GM12878 (cell line): Measurements from ENCODE around the gene ATL2. TPM values are rescaled to one million over a fixed set of nuclear protein-coding genes. Genes with fewer than 3 reads are reported as not detected.

Experiments used
- ATAC-seq: fragments of 200-7000 bp; cut with Tn5 transposase; 3 replicates; pipeline ENCODE4 v1.9.1; 2020; ENCODE audit warnings: mild to moderate bottlenecking, moderate library complexity
- BruUV-seq: library from RNA; stranded (reverse); fragments of 400-500 nt; replicated peaks from 2 replicates; lab custom pipeline; 2021; lab: Mats Ljungman, UMichigan
- CTCF ChIA-PET: fragments of 300-600 bp; sonication (Branson Sonifier 250); formaldehyde crosslinking; extraction: SDS; loops from one replicate; lab custom pipeline; 2021; ENCODE audit warnings: inconsistent platforms; lab: Yijun Ruan, JAX
- POLR2A ChIA-PET: fragments of 350-600 bp; formaldehyde crosslinking; extraction: SDS; loops from one replicate; lab custom pipeline; 2021; ENCODE audit warnings: inconsistent platforms; lab: Charles Lee
- RAD21 ChIA-PET: fragments of 300-600 bp; sonication (Branson Sonifier 250); formaldehyde crosslinking; loops from one replicate; lab custom pipeline; 2023; ENCODE audit warnings: antibody characterized with exemption; ENCODE audit not compliant: unreplicated experiment; lab: Charles Lee
- SMC1A ChIA-PET: fragments of 300-600 bp; sonication (Branson Sonifier 250); formaldehyde crosslinking; loops from one replicate; lab custom pipeline; 2023; ENCODE audit not compliant: unreplicated experiment, uncharacterized antibody; lab: Charles Lee
- DNase-seq: peaks from one replicate; pipeline ENCODE4 v3.0.0-alpha.2; 2011; ENCODE audit warnings: low read depth, low spot score
- FAIRE-seq: peaks from 3 replicates; lab custom pipeline; 2011; peaks lifted over from hg19 to GRCh38; lab: Jason Lieb, UNC
- H2AFZ ChIP-seq: 2 replicates; pipeline ENCODE4 v1.6.0; 2011; ENCODE audit warnings: low read depth, low read length, control low read depth; ENCODE audit not compliant: control insufficient read depth
- H3K27ac ChIP-seq: 2 replicates; pipeline ENCODE4 v1.5.1; 2011; ENCODE audit warnings: control low read depth; ENCODE audit not compliant: control insufficient read depth, insufficient read depth
- H3K27me3 ChIP-seq, 2 experiments: replicated peaks in 1 of 2; 2 replicates each; pipeline versions ENCODE4 v1.6.0 to v1.6.1; 2011; ENCODE audit warnings: low read length in 1 of 2; ENCODE audit not compliant: control insufficient read depth in 2 of 2, insufficient read depth in 2 of 2
- H3K36me3 ChIP-seq, 2 experiments: 2 replicates each; pipeline ENCODE4 v1.5.1; 2011; ENCODE audit warnings: low read length in 1 of 2; ENCODE audit not compliant: control insufficient read depth in 2 of 2, insufficient read depth in 2 of 2
- H3K4me1 ChIP-seq: 2 replicates; pipeline ENCODE4 v1.6.1; 2011; ENCODE audit warnings: mild to moderate bottlenecking, low read length, moderate library complexity, mixed read lengths; ENCODE audit not compliant: control insufficient read depth, insufficient read depth
- H3K4me2 ChIP-seq: 2 replicates; pipeline ENCODE4 v1.6.0; 2011; ENCODE audit warnings: control low read depth; ENCODE audit not compliant: control insufficient read depth, insufficient read depth
- H3K4me3 ChIP-seq: fragments of 200-600 bp; sonication (generic); 2 replicates; pipeline ENCODE4 v1.5.1; 2016
- H3K79me2 ChIP-seq: 2 replicates; pipeline ENCODE4 v1.6.0; 2011; ENCODE audit warnings: low read length; ENCODE audit not compliant: control insufficient read depth, insufficient read depth
- H3K9ac ChIP-seq: 2 replicates; pipeline ENCODE4 v1.8.0; 2011; ENCODE audit warnings: low read length, control low read depth, mixed read lengths; ENCODE audit not compliant: control insufficient read depth, insufficient read depth
- H3K9me3 ChIP-seq: replicated peaks from 3 replicates; pipeline ENCODE4 v1.5.1; 2011; ENCODE audit warnings: mild to moderate bottlenecking, low read length; ENCODE audit not compliant: control insufficient read depth, insufficient read depth
- H4K20me1 ChIP-seq: 2 replicates; pipeline ENCODE4 v1.6.0; 2011; ENCODE audit not compliant: control insufficient read depth, insufficient read depth
- ATF7 ChIP-seq: fragments of 450-650 bp; IDR thresholded peaks from 2 replicates; pipeline ENCODE4 v1.6.1; 2016; ENCODE audit warnings: low read depth, mild to moderate bottlenecking
- BRCA1 ChIP-seq: IDR thresholded peaks from 2 replicates; pipeline ENCODE4 v1.6.1; 2011; ENCODE audit warnings: low read depth, low read length, improper control_type of control experiment
- ESRRA ChIP-seq: IDR thresholded peaks from 2 replicates; pipeline ENCODE4 v1.6.1; 2012; ENCODE audit warnings: mild to moderate bottlenecking, low read length, improper control_type of control experiment
- FOXK2 ChIP-seq: fragments of 450-650 bp; IDR thresholded peaks from 2 replicates; pipeline ENCODE4 v1.6.1; 2017; ENCODE audit warnings: mild to moderate bottlenecking, moderate library complexity
- IRF4 ChIP-seq: IDR thresholded peaks from 2 replicates; pipeline ENCODE4 v1.6.1; 2011; ENCODE audit warnings: low read depth, low read length
- JUND ChIP-seq: IDR thresholded peaks from 2 replicates; pipeline ENCODE4 v1.6.1; 2012; ENCODE audit warnings: low read depth, mild to moderate bottlenecking, low read length, improper control_type of control experiment, moderate library complexity
- NFIC ChIP-seq: IDR thresholded peaks from 2 replicates; pipeline ENCODE4 v1.6.1; 2012; ENCODE audit warnings: low read depth, mild to moderate bottlenecking, inconsistent platforms, low read length, moderate library complexity
- NKRF ChIP-seq: fragments of 450-650 bp; conservative IDR thresholded peaks from 2 replicates; pipeline ENCODE4 v1.6.1; 2017; ENCODE audit warnings: mild to moderate bottlenecking, moderate library complexity
- POLR2AphosphoS5 ChIP-seq: IDR thresholded peaks from 2 replicates; pipeline ENCODE4 v1.6.1; 2011; ENCODE audit warnings: mild to moderate bottlenecking, low read length, inconsistent platforms
- RB1 ChIP-seq: fragments of 450-650 bp; formaldehyde crosslinking; IDR thresholded peaks from 2 replicates; pipeline ENCODE4 v1.6.1; 2017; ENCODE audit warnings: mild to moderate bottlenecking, borderline replicate concordance
- SIN3A ChIP-seq: IDR thresholded peaks from 2 replicates; pipeline ENCODE4 v1.6.1; 2012; ENCODE audit warnings: low read depth, low read length, improper control_type of control experiment
- SIX5 ChIP-seq: IDR thresholded peaks from 2 replicates; pipeline ENCODE4 v1.6.1; 2011; ENCODE audit warnings: mild to moderate bottlenecking, low read depth, low read length, moderate library complexity; ENCODE audit not compliant: severe bottlenecking
- YBX1 ChIP-seq: fragments of 450-650 bp; IDR thresholded peaks from 2 replicates; pipeline ENCODE4 v1.6.1; 2016; ENCODE audit warnings: antibody characterized with exemption
- ZNF207 ChIP-seq: fragments of 450-650 bp; IDR thresholded peaks from 2 replicates; pipeline ENCODE4 v1.6.1; 2014; ENCODE audit warnings: antibody characterized with exemption, mild to moderate bottlenecking, borderline replicate concordance
- ZNF384 ChIP-seq: IDR thresholded peaks from 2 replicates; pipeline ENCODE4 v1.6.1; 2012; ENCODE audit warnings: low read depth, mild to moderate bottlenecking, low read length, improper control_type of control experiment, borderline replicate concordance
- WGBS: methylation state at CpG from one replicate; pipeline ENCODE4 v1.1.6; 2016; ENCODE audit warnings: low lambda C conversion rate; ENCODE audit not compliant: insufficient replicate concordance, insufficient coverage; ENCODE audit errors: missing lambda C conversion rate; 5-methylcytosine and 5-hydroxymethylcytosine counted together
- in situ Hi-C: fragments of 300-500 bp; cut with MboI; formaldehyde crosslinking; loops from 9 replicates; pipeline ENCODE4 v1.14.3; 2018; ENCODE audit warnings: mixed read lengths
- intact Hi-C: fragments of 100-400 bp; cut with micrococcal nuclease; formaldehyde crosslinking; loops from one replicate; pipeline ENCODE4 v1.14.2; 2022; ENCODE audit not compliant: unreplicated experiment
- polyA plus RNA-seq, 11 experiments: library from polyadenylated mRNA; depleted of rRNA in 4 of 11; unstranded in 6 of 11; stranded (reverse) in 5 of 11; fragments of >200 nt; fragmentation: Nextera tagmentation in 4 of 11; fragmentation: Illumina TruSeq in 1 of 11; extraction: Ambion mirVana in 4 of 11; extraction: Trizol in 1 of 11; gene quantifications; 1 replicate in 1 of 11; 2 replicates in 10 of 11; pipeline versions ENCODE4 v1.2.1 to v1.2.3, GENCODE V29; 2011 to 2016; ENCODE audit warnings: inconsistent platforms in 2 of 11, missing spikeins in 2 of 11, low read depth in 1 of 11
- total RNA-seq, 4 experiments: library from RNA; depleted of rRNA in 3 of 4; stranded (reverse); fragments of >200 nt in 3 of 4; fragmentation: Illumina TruSeq in 1 of 4; extraction: Trizol in 1 of 4; gene quantifications; 2 replicates each; pipeline versions ENCODE4 v1.2.1 to v1.2.3, GENCODE V29; 2013 to 2021
- TF ChIP-seq, protein P1 (sequence below): fragments of 450-650 bp; IDR thresholded peaks from 2 replicates; pipeline ENCODE4 v1.6.1; 2017; ENCODE audit warnings: low read depth, mild to moderate bottlenecking, moderate library complexity

ATL2 gene
- total and polyA plus RNA-seq, 10 of the 15 experiments (the other 5 are each of a cell fraction or from before 2014, with no cell fraction given) = 8.6 to 51.5 (median 41.8) TPM

GRCh38 chr2:38323623-38324022, 53.5 kb downstream of the ATL2 start:
- ChIA-PET SMC1A (interaction anchor here (1.5 to 1.9 kb wide), 2 partner anchors 52 to 184 kb away, joined by 4 to 5 read pairs; no protein-coding TSS in a partner anchor), POLR2A (no interaction called here), CTCF (interaction anchor here (1.2 to 3.4 kb wide), 3 partner anchors 7 to 142 kb away, joined by 3 to 29 read pairs (median 9); no protein-coding TSS in a partner anchor), RAD21 (no interaction called here)
- FAIRE-seq = no peak
- no peak for TF ChIP-seq IRF4
- no peak for TF ChIP-seq ATF7
- no peak for TF ChIP-seq BRCA1
- no peak for TF ChIP-seq NKRF
- TF ChIP-seq POLR2AphosphoS5 = no peak
- TF ChIP-seq FOXK2 = no peak
- TF ChIP-seq SIN3A = no peak
- no peak for TF ChIP-seq SIX5
- TF ChIP-seq ZNF384 = no peak
- no peak for TF ChIP-seq YBX1
- no peak for TF ChIP-seq ESRRA
- no peak for TF ChIP-seq JUND
- TF ChIP-seq, protein P1, sequence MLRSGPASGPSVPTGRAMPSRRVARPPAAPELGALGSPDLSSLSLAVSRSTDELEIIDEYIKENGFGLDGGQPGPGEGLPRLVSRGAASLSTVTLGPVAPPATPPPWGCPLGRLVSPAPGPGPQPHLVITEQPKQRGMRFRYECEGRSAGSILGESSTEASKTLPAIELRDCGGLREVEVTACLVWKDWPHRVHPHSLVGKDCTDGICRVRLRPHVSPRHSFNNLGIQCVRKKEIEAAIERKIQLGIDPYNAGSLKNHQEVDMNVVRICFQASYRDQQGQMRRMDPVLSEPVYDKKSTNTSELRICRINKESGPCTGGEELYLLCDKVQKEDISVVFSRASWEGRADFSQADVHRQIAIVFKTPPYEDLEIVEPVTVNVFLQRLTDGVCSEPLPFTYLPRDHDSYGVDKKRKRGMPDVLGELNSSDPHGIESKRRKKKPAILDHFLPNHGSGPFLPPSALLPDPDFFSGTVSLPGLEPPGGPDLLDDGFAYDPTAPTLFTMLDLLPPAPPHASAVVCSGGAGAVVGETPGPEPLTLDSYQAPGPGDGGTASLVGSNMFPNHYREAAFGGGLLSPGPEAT = no peak
- no peak for TF ChIP-seq NFIC
- TF ChIP-seq RB1 = no peak
- no peak for TF ChIP-seq ZNF207
- no peak for DNase-seq
- intact Hi-C loops (no loop called here), in situ Hi-C loops (no loop called here)
- H3K9me3 ChIP-seq = no peaks in the 10 kb centered on the region; the same call in 2 of the 3 replicates
- peaks cover 6% of the 10 kb centered on the region for H3K79me2 ChIP-seq
- H4K20me1 ChIP-seq = no peaks in the 10 kb centered on the region
- H3K27me3 ChIP-seq = no peaks in the 10 kb centered on the region
- ATAC-seq = no peak
- no peaks in the 10 kb centered on the region for H3K4me1 ChIP-seq
- no peak overlapping the region for H3K9ac ChIP-seq
- BruUV-seq = no TSS peak
- WGBS = 96% methylated on average over 6 of the region's 6 CpGs
- no peak overlapping the region for H2AFZ ChIP-seq
- no peak overlapping the region for H3K4me2 ChIP-seq
- no peaks in the 10 kb centered on the region; a peak in 1 of 4 replicates for H3K36me3 ChIP-seq
- H3K27ac ChIP-seq = no peak overlapping the region
- no peak overlapping the region for H3K4me3 ChIP-seq
